Body of pancreas (tissue), 4 donors: ENCODE measurements around the gene PLCB4. TPM values are rescaled to one million over a fixed set of nuclear protein-coding genes. Genes with fewer than 3 reads are reported as not detected.

ENCODE experiments used
- ATAC-seq: fragments of 150-250 bp; one replicate; pipeline ENCODE4 v1.9.1; 2016
- DNase-seq, 4 donors: peaks; one replicate each; pipeline ENCODE4 v3.0.0-alpha.2; 2019
- H3K27ac ChIP-seq, 4 donors: fragments of 200-600 bp; sonication (generic); 1 replicate in 3 of 4; 2 replicates in 1 of 4; pipeline versions ENCODE4 v1.5.1 to v1.6.1; 2016 to 2019; ENCODE audit warnings: mild to moderate bottlenecking in 1 of 4, mixed read lengths in 1 of 4, moderate library complexity in 1 of 4
- H3K27me3 ChIP-seq, 2 donors: fragments of 200-600 bp; sonication (generic); one replicate each; pipeline ENCODE4 v1.6.0; 2016; ENCODE audit warnings: mild to moderate bottlenecking in 1 of 2
- H3K36me3 ChIP-seq, 2 donors: fragments of 200-600 bp; sonication (generic); replicated peaks in 1 of 2; 2 replicates each; pipeline ENCODE4 v1.5.1; 2016; ENCODE audit warnings: low read depth in 2 of 2; ENCODE audit not compliant: insufficient read depth in 1 of 2
- H3K4me1 ChIP-seq: fragments of 200-600 bp; sonication (generic); one replicate; pipeline ENCODE4 v1.6.0; 2016
- H3K4me3 ChIP-seq, 2 donors: fragments of 200-600 bp; sonication (generic); 1 replicate in 1 of 2; 2 replicates in 1 of 2; pipeline ENCODE4 v1.5.1; 2016 to 2019
- H3K9me3 ChIP-seq, 3 donors: fragments of 200-600 bp; sonication (generic); 1 replicate in 2 of 3; 2 replicates in 1 of 3; pipeline ENCODE4 v1.5.1; 2016
- CTCF ChIP-seq, 7 experiments: fragments of 450-650 bp in 4 of 7; fragments of 200-600 bp in 3 of 7; sonication (generic) in 3 of 7; IDR thresholded peaks; one replicate each; pipeline ENCODE4 v1.5.1; 2016 to 2019; ENCODE audit warnings: antibody characterized with exemption in 7 of 7
- POLR2A ChIP-seq, 3 donors: fragments of 450-650 bp; IDR thresholded peaks; one replicate each; pipeline ENCODE4 v1.6.1; 2016; ENCODE audit warnings: antibody characterized with exemption in 3 of 3, mild to moderate bottlenecking in 2 of 3
- WGBS, 2 donors: methylation state at CpG; one replicate each; pipeline ENCODE4 v1.1.5; 2017; 5-methylcytosine and 5-hydroxymethylcytosine counted together
- intact Hi-C: fragments of 100-400 bp; cut with DNase I; formaldehyde crosslinking; loops from one replicate; pipeline ENCODE4 v1.15.1; 2023
- total RNA-seq, 2 donors: library from RNA; depleted of rRNA; stranded (reverse); fragments of >200 nt; gene quantifications; one replicate each; pipeline ENCODE4 v1.1.0, GENCODE V29; 2016

The PLCB4 gene
- total RNA-seq, 2 donors from 2014 or later, result 1.3 to 3.4 TPM

GRCh38 chr20:9311132-9311531 is 242.2 kb downstream of the PLCB4 start:
- no peaks in the 10 kb centered on the region for H3K9me3 ChIP-seq
- intact Hi-C loops, result no loop called here
- WGBS, 2 donors, result 55 to 59% methylated on average over 1 of the region's 1 CpG
- no peaks in the 10 kb centered on the region for H3K4me1 ChIP-seq
- DNase-seq (no peak), ATAC-seq (no peak)
- no peak overlapping the region for H3K4me3 ChIP-seq
- TF ChIP-seq CTCF (IDR thresholded peaks at IDR 0.05) (no peak), POLR2A (IDR thresholded peaks at IDR 0.05) (no peak)
- no peak overlapping the region for H3K27ac ChIP-seq
- no peaks in the 10 kb centered on the region for H3K36me3 ChIP-seq
- no peaks in the 10 kb centered on the region for H3K27me3 ChIP-seq

- no peaks in the 10 kb centered on the region for H3K36me3 ChIP-seq
- no peak overlapping the region for H3K4me3 ChIP-seq
- no peak for ATAC-seq
- no peaks in the 10 kb centered on the region for H3K9me3 ChIP-seq
- WGBS, 2 donors, result 56 to 75% methylated on average over 7 of the region's 7 CpGs
- peak overlapping the region in 1 of 4 donors; percentile 18 for H3K27ac ChIP-seq
- DNase-seq, result no peak
- no peaks in the 10 kb centered on the region for H3K27me3 ChIP-seq
- no peaks in the 10 kb centered on the region for H3K4me1 ChIP-seq
- TF ChIP-seq POLR2A (IDR thresholded peaks at IDR 0.05) (no peak), CTCF (IDR thresholded peaks at IDR 0.05) (no peak)
- intact Hi-C loops, result no loop called here
These were observed 250.9 kb downstream of the PLCB4 start for GRCh38 chr20:9319687-9320384.

GRCh38 chr20:9321007-9321406 is 252.1 kb downstream of the PLCB4 start:
- Histone ChIP-seq H3K36me3 (no peaks in the 10 kb centered on the region), H3K4me1 (no peaks in the 10 kb centered on the region), H3K4me3 (no peak overlapping the region), H3K9me3 (no peaks in the 10 kb centered on the region), H3K27me3 (no peaks in the 10 kb centered on the region), H3K27ac (no peak overlapping the region)
- no peak for TF ChIP-seq CTCF (IDR thresholded peaks at IDR 0.05)
- TF ChIP-seq POLR2A (IDR thresholded peaks at IDR 0.05), result no peak
- 82 to 90% methylated on average over 2 of the region's 2 CpGs for WGBS, 2 donors
- ATAC-seq (no peak), DNase-seq (no peak)
- intact Hi-C loops, result no loop called here

GRCh38 chr20:9322661-9323060 is 253.8 kb downstream of the PLCB4 start:
- ATAC-seq, result no peak
- Histone ChIP-seq H3K36me3 (no peaks in the 10 kb centered on the region), H3K27me3 (no peaks in the 10 kb centered on the region), H3K9me3 (no peaks in the 10 kb centered on the region), H3K27ac (no peak overlapping the region), H3K4me3 (no peak overlapping the region), H3K4me1 (no peaks in the 10 kb centered on the region)
- no peak for TF ChIP-seq POLR2A (IDR thresholded peaks at IDR 0.05)
- no peak for TF ChIP-seq CTCF (IDR thresholded peaks at IDR 0.05)
- no peak for DNase-seq
- intact Hi-C loops, result no loop called here
- 95 to 100% methylated on average over 1 of the region's 1 CpG for WGBS, 2 donors

- TF ChIP-seq POLR2A (IDR thresholded peaks at IDR 0.05) (no peak), CTCF (IDR thresholded peaks at IDR 0.05) (peak in 1 of 7 experiments; percentile 3)
- H3K27me3 ChIP-seq, result no peaks in the 10 kb centered on the region
- H3K9me3 ChIP-seq, result no peaks in the 10 kb centered on the region
- no peak overlapping the region for H3K27ac ChIP-seq
- WGBS, 2 donors, result 59 to 71% methylated on average over 4 of the region's 4 CpGs
- no peak overlapping the region for H3K4me3 ChIP-seq
- no peaks in the 10 kb centered on the region for H3K36me3 ChIP-seq
- ATAC-seq (no peak), DNase-seq (no peak)
- intact Hi-C loops, result no loop called here
- H3K4me1 ChIP-seq, result no peaks in the 10 kb centered on the region
These were observed 254.7 kb downstream of the PLCB4 start for GRCh38 chr20:9323622-9324021.
